Suprapubic skin (tissue), 3 donors: Measurements from ENCODE around the gene TMUB2.

ENCODE experiments used
- EP300 ChIP-seq: sonication (generic); formaldehyde crosslinking; IDR thresholded peaks from one replicate; pipeline ENCODE4 v1.6.1; 2017; ENCODE audit warnings: antibody characterized with exemption
- POLR2A ChIP-seq, 2 donors: fragments of 450-650 bp; IDR thresholded peaks; one replicate each; pipeline ENCODE4 v1.6.1; 2017; ENCODE audit warnings: antibody characterized with exemption in 2 of 2, mild to moderate bottlenecking in 2 of 2, moderate library complexity in 2 of 2
- TF ChIP-seq, protein P1 (sequence below), 2 donors: fragments of 200-600 bp in 1 of 2; fragments of 450-650 bp in 1 of 2; sonication (generic) in 1 of 2; IDR thresholded peaks; one replicate each; pipeline ENCODE4 v1.5.1; 2016 to 2019; ENCODE audit warnings: antibody characterized with exemption in 2 of 2, mild to moderate bottlenecking in 1 of 2, moderate library complexity in 1 of 2

DNA sequence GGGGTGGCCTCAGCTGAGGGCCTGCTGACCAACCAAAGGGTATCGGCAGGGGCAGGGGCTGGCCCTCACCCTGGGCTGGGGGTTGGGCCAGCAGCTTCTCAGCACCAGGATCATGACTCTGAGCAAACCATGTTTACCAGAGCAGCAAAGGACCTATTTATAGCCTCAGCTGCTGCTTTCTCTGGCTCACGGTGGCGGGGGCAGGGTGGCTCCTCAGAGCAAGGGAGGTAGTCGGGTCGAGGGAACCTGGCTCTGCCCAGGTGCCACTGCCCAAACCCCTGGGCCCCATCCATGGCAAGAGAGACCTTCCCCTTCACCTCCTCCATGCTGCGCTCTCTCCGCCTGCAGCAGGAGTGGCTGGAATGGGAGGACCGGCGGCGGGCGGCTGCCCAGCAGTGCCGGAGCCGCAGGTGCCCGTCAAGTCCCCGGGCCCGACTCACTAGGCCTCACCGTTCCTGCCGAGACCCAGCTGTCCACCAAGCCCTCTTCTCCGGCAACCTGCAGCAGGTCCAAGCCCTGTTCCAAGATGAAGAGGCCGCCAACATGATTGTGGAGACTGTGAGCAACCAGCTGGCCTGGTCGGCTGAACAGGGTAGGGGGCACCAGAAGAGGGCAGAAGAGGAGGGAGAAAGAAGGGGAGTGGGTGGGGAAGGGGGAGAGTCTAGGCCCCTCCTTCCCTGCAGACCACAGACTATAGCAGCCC, 16.1 kb upstream of the TMUB2 start, which contains the start of gene ASB16:
- TF ChIP-seq, protein P1, sequence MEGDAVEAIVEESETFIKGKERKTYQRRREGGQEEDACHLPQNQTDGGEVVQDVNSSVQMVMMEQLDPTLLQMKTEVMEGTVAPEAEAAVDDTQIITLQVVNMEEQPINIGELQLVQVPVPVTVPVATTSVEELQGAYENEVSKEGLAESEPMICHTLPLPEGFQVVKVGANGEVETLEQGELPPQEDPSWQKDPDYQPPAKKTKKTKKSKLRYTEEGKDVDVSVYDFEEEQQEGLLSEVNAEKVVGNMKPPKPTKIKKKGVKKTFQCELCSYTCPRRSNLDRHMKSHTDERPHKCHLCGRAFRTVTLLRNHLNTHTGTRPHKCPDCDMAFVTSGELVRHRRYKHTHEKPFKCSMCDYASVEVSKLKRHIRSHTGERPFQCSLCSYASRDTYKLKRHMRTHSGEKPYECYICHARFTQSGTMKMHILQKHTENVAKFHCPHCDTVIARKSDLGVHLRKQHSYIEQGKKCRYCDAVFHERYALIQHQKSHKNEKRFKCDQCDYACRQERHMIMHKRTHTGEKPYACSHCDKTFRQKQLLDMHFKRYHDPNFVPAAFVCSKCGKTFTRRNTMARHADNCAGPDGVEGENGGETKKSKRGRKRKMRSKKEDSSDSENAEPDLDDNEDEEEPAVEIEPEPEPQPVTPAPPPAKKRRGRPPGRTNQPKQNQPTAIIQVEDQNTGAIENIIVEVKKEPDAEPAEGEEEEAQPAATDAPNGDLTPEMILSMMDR (IDR thresholded peaks at IDR 0.05) = no peak
- TF ChIP-seq POLR2A (IDR thresholded peaks at IDR 0.05) = no peak
- TF ChIP-seq EP300 = no peak
